BLaER1 (cell line): ENCODE results near the gene RNF146.
A peak's percentile ranks its signal among the peaks of the same experiment; 100 is the strongest.

Source experiments
- H3K27ac ChIP-seq: shearing (Covaris generic); formaldehyde crosslinking; 2 replicates; pipeline ENCODE4 v1.8.1; 2022
- H3K27me3 ChIP-seq: shearing (Covaris generic); formaldehyde crosslinking; 2 replicates; pipeline ENCODE4 v1.8.1; 2022
- H3K36me3 ChIP-seq: shearing (Covaris generic); formaldehyde crosslinking; 2 replicates; pipeline ENCODE4 v1.8.1; 2022
- H3K4me1 ChIP-seq: shearing (Covaris generic); formaldehyde crosslinking; 2 replicates; pipeline ENCODE4 v1.8.1; 2022
- H3K4me2 ChIP-seq: shearing (Covaris generic); formaldehyde crosslinking; 2 replicates; pipeline ENCODE4 v1.8.1; 2022
- H3K4me3 ChIP-seq: shearing (Covaris generic); formaldehyde crosslinking; 2 replicates; pipeline ENCODE4 v1.8.1; 2022
- H3K9ac ChIP-seq: shearing (Covaris generic); formaldehyde crosslinking; 2 replicates; pipeline ENCODE4 v1.8.1; 2022
- H3K9me3 ChIP-seq: shearing (Covaris generic); formaldehyde crosslinking; 2 replicates; pipeline ENCODE4 v1.8.1; 2022
- H4K20me1 ChIP-seq: shearing (Covaris generic); formaldehyde crosslinking; 2 replicates; pipeline ENCODE4 v1.8.1; 2022
- Cebpa-rat ChIP-seq: shearing (Covaris generic); IDR thresholded peaks from 2 replicates; pipeline ENCODE4 v1.8.1; 2022

RNF146 gene

DNA sequence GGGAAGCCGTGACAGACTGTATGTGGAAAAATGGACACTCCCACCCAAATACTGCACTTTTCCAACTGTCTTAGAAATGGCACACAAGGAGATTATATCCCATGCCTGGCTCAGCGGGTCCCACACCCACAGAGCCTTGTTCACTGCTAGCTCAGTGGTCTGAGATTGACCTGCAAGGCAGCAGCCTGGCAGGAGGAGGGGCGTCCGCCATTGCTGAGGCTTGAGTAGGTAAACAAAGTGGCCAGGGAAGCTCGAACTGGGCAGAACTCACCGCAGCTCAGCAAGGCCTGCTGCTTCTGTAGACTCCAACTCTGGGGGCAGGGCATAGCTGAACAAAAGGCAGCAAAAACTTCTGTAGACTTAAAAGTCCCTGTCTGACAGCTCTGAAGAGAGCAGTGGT is 11.4 kb upstream of the RNF146 start:
- no peak overlapping the region for H3K9ac ChIP-seq
- H3K4me2 ChIP-seq = no peak overlapping the region
- no peaks in the 10 kb centered on the region for H3K36me3 ChIP-seq
- no peaks in the 10 kb centered on the region for H4K20me1 ChIP-seq
- no peak for TF ChIP-seq Cebpa-rat
- H3K4me1 ChIP-seq = no peaks in the 10 kb centered on the region
- no peak overlapping the region for H3K4me3 ChIP-seq
- no peak overlapping the region for H3K27ac ChIP-seq
- no peaks in the 10 kb centered on the region for H3K27me3 ChIP-seq
- H3K9me3 ChIP-seq = no peaks in the 10 kb centered on the region

- Histone ChIP-seq H3K4me1 (peaks cover 9% of the 10 kb centered on the region), H4K20me1 (no peaks in the 10 kb centered on the region), H3K4me2 (no peak overlapping the region), H3K27ac (no peak overlapping the region), H3K27me3 (no peaks in the 10 kb centered on the region), H3K9me3 (no peaks in the 10 kb centered on the region), H3K9ac (no peak overlapping the region), H3K36me3 (no peaks in the 10 kb centered on the region), H3K4me3 (no peak overlapping the region)
- TF ChIP-seq Cebpa-rat = no peak
These were observed 3.8 kb upstream of the RNF146 start for GRCh38 chr6:127262896-127263295.

GRCh38 chr6:127263481-127263880 is 3.2 kb upstream of the RNF146 start:
- H3K4me1 ChIP-seq = peaks cover 12% of the 10 kb centered on the region
- no peaks in the 10 kb centered on the region for H3K9me3 ChIP-seq
- no peak overlapping the region for H3K4me3 ChIP-seq
- H3K27me3 ChIP-seq = no peaks in the 10 kb centered on the region
- H3K36me3 ChIP-seq = no peaks in the 10 kb centered on the region
- H3K4me2 ChIP-seq = no peak overlapping the region
- TF ChIP-seq Cebpa-rat = no peak
- H3K27ac ChIP-seq = no peak overlapping the region
- H4K20me1 ChIP-seq = peaks cover under 1% of the 10 kb centered on the region; the same call in 1 of the 2 replicates
- H3K9ac ChIP-seq = no peak overlapping the region

DNA sequence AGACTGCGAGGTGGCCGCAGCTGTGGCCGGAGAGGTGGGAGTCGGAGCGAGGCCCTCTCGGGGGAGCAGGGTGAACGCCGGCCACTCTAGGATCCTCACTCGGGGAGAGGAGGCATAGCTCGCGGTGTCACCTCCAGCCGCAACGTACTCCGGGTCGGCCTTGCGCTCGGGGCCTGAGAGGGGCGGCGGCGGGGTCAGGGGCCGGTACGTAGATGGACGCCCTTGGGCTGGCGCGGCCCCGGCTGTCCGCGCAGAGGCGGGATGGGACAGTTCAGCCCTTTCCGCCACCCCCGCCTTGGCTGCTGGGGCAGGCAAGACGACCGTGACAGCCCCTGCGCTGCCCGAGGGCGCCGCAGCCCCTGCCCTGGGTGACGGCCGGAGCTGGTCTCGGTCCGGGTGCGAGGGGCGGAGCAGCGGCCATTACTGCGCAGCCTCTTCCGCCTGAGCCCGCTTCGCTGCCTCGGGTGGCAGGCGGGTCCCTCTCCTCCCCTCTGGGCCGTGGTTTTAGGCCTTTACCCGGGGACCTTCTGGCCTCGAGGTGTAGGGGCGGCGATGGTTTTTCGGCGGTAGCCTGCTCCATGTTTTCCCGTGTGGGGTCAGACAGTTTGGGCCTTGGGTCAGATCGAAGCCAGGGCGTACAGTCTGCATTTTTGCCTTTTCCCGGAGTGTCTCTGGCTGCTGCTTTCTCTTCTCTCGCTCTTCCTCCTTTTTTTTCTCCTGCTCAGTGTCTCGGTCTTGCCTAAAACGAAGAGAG is 405 bp downstream of the RNF146 start:
- TF ChIP-seq Cebpa-rat = no peak

DNA sequence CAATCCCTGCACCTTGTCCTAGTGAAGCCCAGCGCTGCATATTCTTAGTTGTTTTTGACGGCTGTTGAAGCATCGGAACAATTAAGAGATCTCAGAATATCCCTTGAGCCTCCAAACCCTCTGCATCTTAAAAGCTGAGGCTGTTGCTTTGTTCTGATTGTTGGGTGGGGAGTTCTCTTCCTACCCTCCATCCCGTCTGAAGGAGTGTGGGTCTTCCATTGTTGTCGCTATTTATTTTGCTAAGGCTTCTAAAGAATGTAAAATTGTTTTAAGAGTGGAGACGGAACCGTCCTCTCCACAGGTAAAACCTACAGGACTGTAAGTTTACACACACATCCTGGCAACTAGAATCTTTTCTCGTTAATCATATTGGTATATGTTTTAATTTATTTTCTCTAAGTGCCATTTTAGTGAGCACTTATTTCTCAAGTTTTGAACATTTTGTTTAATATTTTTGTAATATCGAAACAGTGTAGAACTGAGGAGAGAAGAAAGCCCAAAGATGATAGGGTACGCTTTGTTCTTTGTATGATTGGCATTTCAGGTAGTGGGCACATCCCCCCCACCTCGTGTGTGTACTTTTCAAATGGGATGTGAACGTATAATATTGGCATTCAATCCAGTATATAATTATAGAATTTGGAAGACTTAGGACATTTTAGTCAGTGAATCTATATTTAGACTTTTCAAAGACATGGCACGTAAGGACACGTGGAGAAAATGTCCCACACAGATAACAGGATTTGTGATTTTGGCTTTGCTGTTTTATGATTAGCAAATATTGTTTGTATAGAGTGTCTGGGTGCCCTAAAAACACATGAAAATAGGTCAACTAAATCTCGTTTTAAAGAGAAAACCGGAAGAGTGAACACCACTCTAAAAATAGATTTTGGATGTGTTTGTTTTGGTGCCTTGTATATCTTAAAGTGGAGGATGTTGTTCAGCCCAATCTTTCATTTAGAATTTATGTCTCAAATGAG is 1.3 kb downstream of the RNF146 start:
- Histone ChIP-seq H3K27me3 (no peaks in the 10 kb centered on the region), H3K36me3 (peaks cover 11% of the 10 kb centered on the region; the same call in 1 of the 2 replicates), H3K4me3 (peak overlapping the region; percentile 95), H3K4me2 (peak overlapping the region; percentile 80), H3K9ac (peak overlapping the region; percentile 95), H4K20me1 (peaks cover 40% of the 10 kb centered on the region), H3K9me3 (no peaks in the 10 kb centered on the region), H3K27ac (peak overlapping the region; percentile 96), H3K4me1 (peaks cover 24% of the 10 kb centered on the region)
- no peak for TF ChIP-seq Cebpa-rat

More for the DNA sequence above, 405 bp downstream of the RNF146 start:
- H3K27me3 ChIP-seq = no peaks in the 10 kb centered on the region
- H3K4me2 ChIP-seq = peak overlapping the region; percentile 80
- peak overlapping the region; percentile 95 for H3K4me3 ChIP-seq
- H3K36me3 ChIP-seq = peaks cover 8% of the 10 kb centered on the region; the same call in 1 of the 2 replicates
- peak overlapping the region; percentile 95 for H3K9ac ChIP-seq
- peak overlapping the region; percentile 96 for H3K27ac ChIP-seq
- H3K9me3 ChIP-seq = no peaks in the 10 kb centered on the region
- peaks cover 32% of the 10 kb centered on the region for H4K20me1 ChIP-seq
- peaks cover 24% of the 10 kb centered on the region for H3K4me1 ChIP-seq

DNA sequence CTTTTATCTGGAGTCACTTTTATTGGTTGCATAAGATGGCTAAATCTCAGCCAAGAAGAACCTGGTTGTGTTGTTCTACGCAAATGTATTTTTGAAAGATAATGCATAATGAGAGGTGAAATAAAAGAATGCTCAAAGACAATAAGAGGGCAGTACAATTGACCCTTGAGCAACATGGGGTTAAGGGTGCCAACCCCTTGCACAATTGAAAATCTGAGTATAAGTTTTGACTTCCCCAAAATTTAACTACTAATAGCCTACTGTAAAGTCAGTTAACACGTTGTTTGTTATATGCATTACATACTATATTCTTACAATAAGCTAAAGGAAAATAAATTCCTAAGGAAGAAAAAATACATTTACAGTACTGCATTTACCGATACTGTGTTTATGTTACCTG is 5.9 kb downstream of the RNF146 start:
- no peak overlapping the region for H3K27ac ChIP-seq
- H3K4me3 ChIP-seq = no peak overlapping the region
- TF ChIP-seq Cebpa-rat = no peak
- peaks cover 87% of the 10 kb centered on the region for H4K20me1 ChIP-seq
- H3K9ac ChIP-seq = no peak overlapping the region
- no peaks in the 10 kb centered on the region for H3K9me3 ChIP-seq
- peaks cover 15% of the 10 kb centered on the region; the same call in 1 of the 2 replicates for H3K36me3 ChIP-seq
- H3K4me2 ChIP-seq = no peak overlapping the region
- no peaks in the 10 kb centered on the region for H3K27me3 ChIP-seq
- peaks cover 15% of the 10 kb centered on the region for H3K4me1 ChIP-seq

- peaks cover 95% of the 10 kb centered on the region for H4K20me1 ChIP-seq
- no peaks in the 10 kb centered on the region for H3K9me3 ChIP-seq
- H3K27me3 ChIP-seq = no peaks in the 10 kb centered on the region
- TF ChIP-seq Cebpa-rat = no peak
- no peak overlapping the region for H3K27ac ChIP-seq
- no peak overlapping the region for H3K4me2 ChIP-seq
- no peak overlapping the region for H3K4me3 ChIP-seq
- peaks cover 15% of the 10 kb centered on the region; the same call in 1 of the 2 replicates for H3K36me3 ChIP-seq
- no peak overlapping the region for H3K9ac ChIP-seq
- peaks cover 11% of the 10 kb centered on the region for H3K4me1 ChIP-seq
These were observed 6.8 kb downstream of the RNF146 start for GRCh38 chr6:127273499-127273898.

DNA sequence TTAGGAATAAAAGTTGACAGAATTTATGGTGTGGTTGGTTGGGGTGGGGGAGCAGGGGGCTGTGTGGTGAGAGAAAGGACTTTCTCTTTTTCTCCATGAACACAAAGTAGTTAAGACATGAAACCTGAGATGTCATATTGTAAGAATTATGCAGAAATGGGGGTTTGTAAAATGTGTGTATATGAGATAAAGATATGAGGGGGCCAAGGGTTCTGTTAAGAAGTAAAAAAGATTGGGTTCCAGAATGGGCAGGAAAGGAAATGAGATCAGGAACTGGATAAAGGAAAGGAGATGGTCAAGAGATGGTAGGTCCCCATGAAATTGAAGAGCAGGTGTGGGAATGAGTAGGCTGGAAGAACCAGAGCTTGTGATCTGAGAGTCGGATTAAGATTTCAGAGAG is 9.7 kb downstream of the RNF146 start:
- peaks cover 90% of the 10 kb centered on the region for H4K20me1 ChIP-seq
- no peak for TF ChIP-seq Cebpa-rat
- H3K4me3 ChIP-seq = no peak overlapping the region
- H3K4me2 ChIP-seq = no peak overlapping the region
- no peaks in the 10 kb centered on the region for H3K27me3 ChIP-seq
- no peaks in the 10 kb centered on the region for H3K4me1 ChIP-seq
- H3K9me3 ChIP-seq = no peaks in the 10 kb centered on the region
- peaks cover 23% of the 10 kb centered on the region for H3K36me3 ChIP-seq
- no peak overlapping the region for H3K9ac ChIP-seq
- H3K27ac ChIP-seq = no peak overlapping the region

GRCh38 chr6:127277878-127278843 is 11.5 kb downstream of the RNF146 start:
- TF ChIP-seq Cebpa-rat = no peak
- no peak overlapping the region for H3K4me2 ChIP-seq
- H4K20me1 ChIP-seq = peaks cover 72% of the 10 kb centered on the region
- no peaks in the 10 kb centered on the region for H3K27me3 ChIP-seq
- H3K9me3 ChIP-seq = no peaks in the 10 kb centered on the region
- peaks cover 29% of the 10 kb centered on the region for H3K36me3 ChIP-seq
- no peak overlapping the region for H3K9ac ChIP-seq
- no peak overlapping the region for H3K27ac ChIP-seq
- H3K4me1 ChIP-seq = no peaks in the 10 kb centered on the region
- H3K4me3 ChIP-seq = no peak overlapping the region
